SK-N-SH treated with all-trans-retinoic acid at 6 μM for 48 hours (cell line): Measurements from ENCODE around the gene AKAP13.

Experiments used
- CREB5 ChIP-seq: fragments of 250-450 bp; sonication (Bioruptor Pico); IDR thresholded peaks from 2 replicates; pipeline ENCODE4 v1.5.1; 2020; ENCODE audit warnings: low read depth, mild to moderate bottlenecking, moderate library complexity
- GLIS3 ChIP-seq: fragments of 250-450 bp; sonication (Bioruptor Pico); IDR thresholded peaks from 2 replicates; pipeline ENCODE4 v1.5.0; 2020; ENCODE audit warnings: mild to moderate bottlenecking, moderate library complexity
- PPARA ChIP-seq: fragments of 250-450 bp; sonication (Bioruptor Pico); IDR thresholded peaks from 2 replicates; pipeline ENCODE4 v1.5.0; 2020; ENCODE audit warnings: mild to moderate bottlenecking, borderline replicate concordance
- ZC3H10 ChIP-seq: fragments of 250-450 bp; sonication (Bioruptor Pico); IDR thresholded peaks from 2 replicates; pipeline ENCODE4 v1.5.1; 2021; ENCODE audit warnings: mild to moderate bottlenecking, moderate library complexity
- ZFP30 ChIP-seq: fragments of 450-650 bp; formaldehyde crosslinking; IDR thresholded peaks from 2 replicates; pipeline ENCODE4 v1.5.0; 2022; ENCODE audit warnings: mild to moderate bottlenecking, moderate library complexity
- ZNF8 ChIP-seq: fragments of 450-650 bp; formaldehyde crosslinking; IDR thresholded peaks from 2 replicates; pipeline ENCODE4 v1.5.0; 2020; ENCODE audit warnings: mild to moderate bottlenecking, moderate library complexity

- TF ChIP-seq CREB5 (CRISPR knock-in tag) (no peak), ZFP30 (CRISPR knock-in tag) (no peak), PPARA (CRISPR knock-in tag) (no peak), ZNF8 (CRISPR knock-in tag) (no peak), ZC3H10 (CRISPR knock-in tag) (no peak), GLIS3 (CRISPR knock-in tag) (no peak)
These were observed 414.4 kb downstream of the AKAP13 start, which contains the start of gene KLHL25 for GRCh38 chr15:85794598-85795336.
